ENCODE data around the gene SIGLEC15.

DNA sequence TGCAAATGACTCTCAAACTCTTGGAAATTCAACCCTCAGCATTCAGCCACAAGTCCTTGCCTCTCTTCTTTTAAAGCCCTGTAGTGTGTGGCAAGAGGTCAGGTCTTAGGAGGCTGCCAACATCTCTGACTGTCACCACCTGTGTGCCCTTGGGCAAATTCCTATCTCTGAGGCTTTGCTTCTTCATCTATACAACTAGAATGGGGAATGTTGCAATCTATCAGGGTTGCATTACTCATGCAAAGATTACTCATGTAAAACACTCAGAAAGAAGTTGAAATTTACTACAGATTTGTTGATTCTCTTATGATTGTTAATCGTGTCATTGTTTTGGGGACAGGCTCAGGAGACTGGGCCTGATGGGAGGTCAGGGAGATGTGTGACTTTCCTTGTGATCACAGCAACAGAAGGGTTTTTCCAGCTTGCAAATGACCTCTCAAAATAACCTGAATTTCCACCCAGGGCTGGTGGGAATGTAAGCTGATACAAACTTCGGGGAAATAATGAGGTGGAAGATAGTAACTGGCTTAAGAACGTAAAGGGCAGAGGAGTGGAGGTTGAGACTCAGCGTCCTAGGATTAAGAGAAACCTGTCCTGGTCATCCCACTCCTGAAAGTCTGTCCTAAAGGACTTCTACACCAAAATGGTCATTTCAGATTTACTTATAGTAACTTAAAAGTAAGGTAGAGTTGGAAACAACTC, 32.1 kb upstream of the SIGLEC15 start:
- TF ChIP-seq, protein P1, sequence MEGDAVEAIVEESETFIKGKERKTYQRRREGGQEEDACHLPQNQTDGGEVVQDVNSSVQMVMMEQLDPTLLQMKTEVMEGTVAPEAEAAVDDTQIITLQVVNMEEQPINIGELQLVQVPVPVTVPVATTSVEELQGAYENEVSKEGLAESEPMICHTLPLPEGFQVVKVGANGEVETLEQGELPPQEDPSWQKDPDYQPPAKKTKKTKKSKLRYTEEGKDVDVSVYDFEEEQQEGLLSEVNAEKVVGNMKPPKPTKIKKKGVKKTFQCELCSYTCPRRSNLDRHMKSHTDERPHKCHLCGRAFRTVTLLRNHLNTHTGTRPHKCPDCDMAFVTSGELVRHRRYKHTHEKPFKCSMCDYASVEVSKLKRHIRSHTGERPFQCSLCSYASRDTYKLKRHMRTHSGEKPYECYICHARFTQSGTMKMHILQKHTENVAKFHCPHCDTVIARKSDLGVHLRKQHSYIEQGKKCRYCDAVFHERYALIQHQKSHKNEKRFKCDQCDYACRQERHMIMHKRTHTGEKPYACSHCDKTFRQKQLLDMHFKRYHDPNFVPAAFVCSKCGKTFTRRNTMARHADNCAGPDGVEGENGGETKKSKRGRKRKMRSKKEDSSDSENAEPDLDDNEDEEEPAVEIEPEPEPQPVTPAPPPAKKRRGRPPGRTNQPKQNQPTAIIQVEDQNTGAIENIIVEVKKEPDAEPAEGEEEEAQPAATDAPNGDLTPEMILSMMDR (IDR thresholded peaks at IDR 0.05), result no peak
- no peak for TF ChIP-seq POLR2A (IDR thresholded peaks at IDR 0.05)
